IPS-18a (cell line): ENCODE results near the gene ACOT8.
A peak's percentile ranks its signal among the peaks of the same experiment; 100 is the strongest.
"Not testable (repeated sequence)": the region's sequence is repeated elsewhere in the genome, so short reads cannot be mapped to it uniquely, and the experiment has no call there.

ENCODE experiments used
- H3K27ac ChIP-seq: one replicate; pipeline ENCODE4 v1.5.1; 2013; ENCODE audit warnings: low read length
- H3K27me3 ChIP-seq: one replicate; pipeline ENCODE4 v1.6.1; 2013; ENCODE audit warnings: mild to moderate bottlenecking, low read length; ENCODE audit not compliant: control insufficient read depth, insufficient read depth
- H3K36me3 ChIP-seq: one replicate; pipeline ENCODE4 v1.6.1; 2013; ENCODE audit warnings: low read depth, low read length; ENCODE audit not compliant: control insufficient read depth
- H3K4me1 ChIP-seq: one replicate; pipeline ENCODE4 v1.6.1; 2013; ENCODE audit warnings: low read depth, low read length; ENCODE audit not compliant: control insufficient read depth
- H3K4me3 ChIP-seq: one replicate; pipeline ENCODE4 v1.5.1; 2013; ENCODE audit warnings: low read length
- H3K9ac ChIP-seq: one replicate; pipeline ENCODE4 v1.6.1; 2013; ENCODE audit warnings: mild to moderate bottlenecking, low read length, moderate library complexity
- H3K9me3 ChIP-seq: one replicate; pipeline ENCODE4 v1.6.1; 2013; ENCODE audit warnings: low read depth, low read length; ENCODE audit not compliant: control insufficient read depth

The ACOT8 gene

DNA sequence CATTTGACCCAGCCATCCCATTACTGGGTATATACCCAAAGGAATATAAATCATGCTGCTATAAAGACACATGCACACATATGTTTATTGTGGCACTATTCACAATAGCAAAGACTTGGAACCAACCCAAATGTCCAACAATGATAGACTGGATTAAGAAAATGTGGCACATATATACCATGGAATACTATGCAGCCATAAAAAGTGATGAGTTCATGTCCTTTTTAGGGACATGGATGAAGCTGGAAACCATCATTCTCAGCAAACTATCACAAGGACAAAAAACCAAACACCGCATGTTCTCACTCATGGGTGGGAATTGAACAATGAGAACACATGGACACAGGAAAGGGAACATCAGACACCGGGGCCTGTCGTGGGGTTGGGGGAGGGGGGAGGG lies 59.2 kb downstream of the ACOT8 start:
- H3K4me3 ChIP-seq, H3K27me3 ChIP-seq, H3K9me3 ChIP-seq, H3K4me1 ChIP-seq, H3K9ac ChIP-seq, H3K27ac ChIP-seq: not testable (repeated sequence)
- H3K36me3 ChIP-seq = peaks cover 35% of the 10 kb centered on the region

DNA sequence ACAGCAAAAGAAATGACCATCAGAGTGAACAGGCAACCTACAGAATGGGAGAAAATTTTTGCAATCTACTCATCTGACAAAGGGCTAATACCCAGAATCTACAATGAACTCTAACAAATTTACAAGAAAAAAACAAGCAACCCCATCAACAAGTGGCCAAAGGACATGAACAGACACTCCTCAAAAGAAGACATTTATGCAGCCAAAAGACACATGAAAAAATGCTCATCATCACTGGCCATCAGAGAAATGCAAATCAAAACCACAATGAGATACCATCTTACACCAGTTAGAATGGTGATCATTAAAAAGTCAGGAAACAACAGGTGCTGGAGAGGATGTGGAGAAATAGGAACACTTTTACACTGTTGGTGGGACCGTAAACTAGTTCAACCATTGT lies 59.7 kb downstream of the ACOT8 start:
- H3K4me3 ChIP-seq, H3K27ac ChIP-seq, H3K9ac ChIP-seq, H3K4me1 ChIP-seq, H3K9me3 ChIP-seq, H3K27me3 ChIP-seq: not testable (repeated sequence)
- peaks cover 31% of the 10 kb centered on the region for H3K36me3 ChIP-seq

DNA sequence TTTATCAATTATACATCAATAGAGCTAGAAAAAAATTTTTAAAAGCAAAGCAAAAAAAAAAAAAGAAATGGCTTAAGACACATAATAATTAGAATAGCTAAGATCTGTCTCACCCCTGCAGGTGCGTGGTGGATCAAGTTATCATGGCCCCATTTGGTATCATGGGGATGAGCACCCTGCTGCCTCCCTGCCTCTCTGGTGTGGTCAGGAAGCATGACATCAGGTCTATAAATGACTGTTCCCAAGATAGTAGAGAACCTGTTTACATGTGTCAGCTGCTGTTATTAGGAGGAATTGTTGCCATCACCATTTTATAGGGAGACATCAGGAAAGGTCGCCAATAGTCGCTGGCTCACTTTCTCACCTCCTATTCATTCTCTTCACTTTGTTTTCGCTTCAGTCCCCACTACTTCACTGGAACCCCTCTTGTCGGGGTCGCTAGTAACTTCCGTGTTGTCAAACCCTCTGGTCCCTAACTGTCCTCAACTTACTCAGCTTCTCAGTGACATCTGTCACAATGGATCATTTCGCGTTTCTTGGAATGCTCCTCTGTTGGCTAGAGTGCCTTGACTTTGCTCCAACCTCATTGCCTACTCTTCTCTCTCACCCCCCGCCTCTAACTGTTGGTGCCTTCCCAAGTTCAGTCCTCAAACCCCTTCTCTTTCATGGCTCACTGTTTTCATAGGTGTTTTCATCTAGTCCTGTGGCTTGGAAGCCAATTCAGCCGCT lies 60.7 kb downstream of the ACOT8 start:
- peaks cover 22% of the 10 kb centered on the region for H3K36me3 ChIP-seq
- no peaks in the 10 kb centered on the region for H3K9me3 ChIP-seq
- H3K9ac ChIP-seq = no peak overlapping the region
- no peak overlapping the region for H3K27ac ChIP-seq
- H3K27me3 ChIP-seq = no peaks in the 10 kb centered on the region
- no peaks in the 10 kb centered on the region for H3K4me1 ChIP-seq
- H3K4me3 ChIP-seq = no peak overlapping the region

DNA sequence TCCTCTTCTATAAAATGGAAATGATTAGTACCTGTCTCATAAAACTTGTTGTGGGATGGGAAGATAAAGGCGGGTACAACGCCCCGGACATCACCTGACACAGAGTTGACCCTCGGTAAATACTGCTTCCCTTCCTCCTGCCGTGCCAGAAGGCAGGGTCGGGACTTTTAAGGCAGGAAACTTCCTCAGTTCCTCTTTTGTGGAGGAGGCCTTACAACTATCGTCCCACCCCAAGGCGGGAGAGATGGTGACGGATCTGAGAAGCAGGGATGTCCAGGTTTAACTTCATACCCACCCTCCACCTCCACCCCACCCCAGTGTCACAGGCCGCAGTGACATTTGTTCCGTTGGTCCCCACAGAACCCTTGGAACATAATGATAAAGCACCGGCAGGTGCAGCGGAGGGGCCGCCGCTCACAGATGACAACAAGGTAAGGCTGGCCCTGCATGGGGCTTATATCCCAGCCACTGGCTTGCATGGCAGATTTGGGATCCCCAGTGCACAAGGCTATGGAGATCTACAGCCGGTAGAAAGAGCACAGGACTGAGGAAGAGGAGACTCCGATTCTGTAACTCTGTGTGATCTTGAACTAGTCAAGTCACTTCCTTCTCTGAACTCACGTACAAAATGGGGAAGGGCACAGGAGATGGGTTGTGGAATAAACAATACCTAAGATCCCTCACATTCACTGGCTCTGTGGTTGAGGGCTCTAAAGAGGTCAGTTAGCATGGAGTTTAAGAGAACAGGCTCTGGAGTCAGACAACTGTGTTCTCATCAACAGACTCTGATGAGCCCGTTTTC lies 64.7 kb downstream of the ACOT8 start:
- H3K27ac ChIP-seq = no peak overlapping the region

More for the DNA sequence above, 64.7 kb downstream of the ACOT8 start:
- Histone ChIP-seq H3K36me3 (peaks cover 15% of the 10 kb centered on the region), H3K9me3 (no peaks in the 10 kb centered on the region), H3K9ac (peak overlapping the region; percentile 57), H3K4me1 (no peaks in the 10 kb centered on the region), H3K27me3 (no peaks in the 10 kb centered on the region), H3K4me3 (peak overlapping the region; percentile 88)
